Neuron (in vitro differentiated cells): Measurements from ENCODE around the gene TNPO1.
A peak's percentile ranks its signal among the peaks of the same experiment; 100 is the strongest.

Experiments
- H2AFZ ChIP-seq: one replicate; pipeline ENCODE4 v1.6.1; 2013; ENCODE audit warnings: low read depth, mild to moderate bottlenecking, inconsistent platforms, low read length, moderate library complexity
- H3K27me3 ChIP-seq: one replicate; pipeline ENCODE4 v1.6.1; 2013; ENCODE audit warnings: low read length; ENCODE audit not compliant: insufficient read depth
- H3K36me3 ChIP-seq: one replicate; pipeline ENCODE4 v1.6.1; 2013; ENCODE audit warnings: low read length; ENCODE audit not compliant: insufficient read depth
- H3K4me1 ChIP-seq: one replicate; pipeline ENCODE4 v1.6.1; 2013; ENCODE audit warnings: low read length; ENCODE audit not compliant: insufficient read depth
- H3K4me3 ChIP-seq: 2 replicates; pipeline ENCODE4 v1.5.1; 2013; ENCODE audit warnings: mild to moderate bottlenecking, low read length, moderate library complexity
- H3K9me3 ChIP-seq: one replicate; pipeline ENCODE4 v1.6.1; 2013; ENCODE audit warnings: low read length

The TNPO1 gene

DNA sequence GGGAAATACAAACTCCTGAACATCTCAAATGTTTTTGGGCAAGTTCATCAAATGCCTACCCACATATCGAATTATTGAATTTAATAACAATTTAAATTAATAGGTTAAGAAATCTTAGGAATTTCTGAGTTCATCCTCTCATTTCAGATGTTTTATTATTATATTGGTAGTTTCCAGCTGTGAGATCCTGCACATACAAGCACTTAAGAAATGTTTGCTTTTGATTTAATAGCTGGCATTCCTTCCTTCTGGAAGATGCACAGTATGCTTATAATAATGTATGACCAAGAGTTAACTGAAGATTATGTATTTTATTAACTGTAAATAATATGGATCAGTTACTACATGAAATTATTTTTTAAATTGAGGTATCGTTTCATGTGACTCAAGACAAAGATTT lies 13.9 kb downstream of the TNPO1 start:
- Histone ChIP-seq H3K4me1 (no peaks in the 10 kb centered on the region), H3K4me3 (no peak overlapping the region), H3K36me3 (peaks cover 10% of the 10 kb centered on the region), H2AFZ (no peak overlapping the region), H3K9me3 (peaks cover 5% of the 10 kb centered on the region), H3K27me3 (no peaks in the 10 kb centered on the region)

DNA sequence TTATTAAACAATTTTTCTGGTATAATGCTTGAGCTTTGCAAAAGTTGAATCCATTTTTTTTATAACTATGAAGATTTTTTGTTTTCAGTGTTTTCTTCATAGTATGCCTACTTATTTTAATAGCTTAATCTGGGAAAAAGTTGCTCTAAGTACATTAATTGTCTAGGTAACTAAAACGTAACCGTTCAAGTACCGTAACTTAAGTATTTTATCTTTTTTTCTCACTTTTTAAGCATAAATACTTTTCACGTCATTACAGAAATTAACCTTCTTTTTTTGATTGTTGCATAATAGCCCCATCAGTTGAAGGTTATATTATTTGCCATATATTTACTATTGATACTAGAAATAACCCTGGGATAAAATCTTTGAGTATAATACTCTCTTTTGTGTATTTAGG lies 15.2 kb downstream of the TNPO1 start:
- H3K27me3 ChIP-seq, result no peaks in the 10 kb centered on the region
- H3K36me3 ChIP-seq, result peaks cover 2% of the 10 kb centered on the region
- H3K4me3 ChIP-seq, result no peak overlapping the region
- H2AFZ ChIP-seq, result no peak overlapping the region
- no peaks in the 10 kb centered on the region for H3K9me3 ChIP-seq
- H3K4me1 ChIP-seq, result no peaks in the 10 kb centered on the region

DNA sequence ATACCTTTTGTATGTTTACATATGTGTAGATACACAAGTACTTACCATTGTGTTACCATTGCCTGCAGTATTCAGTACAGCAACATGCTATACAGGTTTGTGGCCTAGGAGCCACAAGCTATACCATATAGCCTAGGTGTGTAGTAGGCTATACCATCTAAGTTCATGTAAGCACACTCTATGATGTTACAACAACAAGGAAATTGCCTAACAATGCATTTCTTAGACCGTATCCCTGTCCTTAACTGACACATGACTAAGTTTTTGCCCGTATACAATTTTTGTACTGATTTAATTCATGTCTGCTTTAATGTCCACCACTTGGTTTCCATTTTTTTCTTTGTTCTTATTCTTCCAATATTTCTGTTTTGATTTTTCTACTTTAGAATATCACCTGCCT lies 18.5 kb downstream of the TNPO1 start:
- Histone ChIP-seq H3K9me3 (no peaks in the 10 kb centered on the region), H3K36me3 (no peaks in the 10 kb centered on the region), H2AFZ (no peak overlapping the region), H3K4me3 (no peak overlapping the region), H3K4me1 (no peaks in the 10 kb centered on the region), H3K27me3 (no peaks in the 10 kb centered on the region)

DNA sequence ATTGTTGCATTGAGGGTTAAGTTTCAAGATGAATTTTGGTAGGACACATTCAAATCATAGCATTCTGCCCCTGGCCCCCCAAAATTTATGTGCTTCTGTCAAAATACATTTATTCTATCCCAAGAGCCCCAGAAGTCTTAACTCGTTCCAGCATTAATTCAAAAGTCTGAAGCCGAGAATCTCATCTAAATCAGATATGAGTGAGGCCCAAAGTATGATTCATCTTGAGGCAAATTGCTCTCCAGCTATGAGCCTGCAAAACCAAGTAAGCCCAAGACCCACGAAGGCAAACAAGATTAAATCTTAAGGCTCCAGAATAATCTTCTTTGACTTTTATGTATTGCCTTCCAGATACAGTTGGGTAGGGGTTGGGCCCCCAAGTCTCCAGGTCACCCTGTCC lies 19.2 kb downstream of the TNPO1 start:
- Histone ChIP-seq H2AFZ (no peak overlapping the region), H3K4me1 (no peaks in the 10 kb centered on the region), H3K36me3 (no peaks in the 10 kb centered on the region), H3K9me3 (no peaks in the 10 kb centered on the region), H3K27me3 (no peaks in the 10 kb centered on the region), H3K4me3 (no peak overlapping the region)

DNA sequence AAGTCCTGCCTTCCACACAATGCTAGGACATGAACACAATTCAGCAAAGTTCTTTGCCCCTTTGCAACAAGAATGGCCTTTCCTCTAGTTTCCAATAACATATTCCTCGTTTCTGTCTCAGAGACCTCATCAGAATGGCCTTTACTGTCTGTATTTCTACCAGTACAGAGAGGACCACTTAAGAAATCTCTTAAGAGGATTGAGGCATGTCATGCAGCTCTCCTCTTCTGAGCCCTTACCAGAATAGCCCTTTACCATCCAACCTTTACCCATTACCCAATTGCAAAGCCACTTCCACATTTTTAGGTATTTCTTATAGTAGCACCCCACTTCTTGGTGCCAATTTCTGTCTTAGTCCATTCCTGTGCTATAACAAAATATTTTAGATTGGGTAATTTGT lies 20.3 kb downstream of the TNPO1 start:
- no peaks in the 10 kb centered on the region for H3K36me3 ChIP-seq

DNA sequence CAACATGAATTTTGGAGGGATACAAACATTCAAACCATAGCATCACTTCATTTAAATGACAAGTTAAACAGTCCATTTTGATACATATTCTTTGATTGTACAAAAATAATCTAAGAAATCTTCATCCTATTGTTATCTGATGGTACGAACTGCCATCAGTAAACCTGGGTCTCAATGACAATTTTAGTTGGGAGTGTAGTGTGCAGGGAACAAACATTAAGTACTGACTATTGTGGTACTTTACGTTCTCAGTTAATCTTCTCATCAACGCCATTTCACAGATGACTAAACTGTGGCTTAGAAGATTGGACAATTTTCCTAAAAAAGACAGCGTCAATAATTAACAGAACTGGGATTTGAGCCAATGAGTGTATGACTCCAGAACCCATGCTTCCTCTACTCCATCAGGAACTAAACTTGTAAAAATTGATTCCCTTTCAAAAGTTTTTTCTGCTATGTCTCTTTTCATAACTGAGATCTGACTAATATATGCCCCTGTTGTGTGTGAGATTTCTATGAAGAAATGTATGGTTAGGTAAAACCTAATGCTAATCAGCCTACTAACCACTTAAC lies 21.1 kb downstream of the TNPO1 start:
- no peaks in the 10 kb centered on the region for H3K36me3 ChIP-seq
- no peaks in the 10 kb centered on the region for H3K4me1 ChIP-seq
- no peak overlapping the region for H3K4me3 ChIP-seq
- H2AFZ ChIP-seq, result no peak overlapping the region
- H3K9me3 ChIP-seq, result no peaks in the 10 kb centered on the region
- no peaks in the 10 kb centered on the region for H3K27me3 ChIP-seq

More for the DNA sequence above, 20.3 kb downstream of the TNPO1 start:
- Histone ChIP-seq H3K4me3 (no peak overlapping the region), H3K9me3 (no peaks in the 10 kb centered on the region), H2AFZ (no peak overlapping the region), H3K27me3 (no peaks in the 10 kb centered on the region), H3K4me1 (no peaks in the 10 kb centered on the region)

DNA sequence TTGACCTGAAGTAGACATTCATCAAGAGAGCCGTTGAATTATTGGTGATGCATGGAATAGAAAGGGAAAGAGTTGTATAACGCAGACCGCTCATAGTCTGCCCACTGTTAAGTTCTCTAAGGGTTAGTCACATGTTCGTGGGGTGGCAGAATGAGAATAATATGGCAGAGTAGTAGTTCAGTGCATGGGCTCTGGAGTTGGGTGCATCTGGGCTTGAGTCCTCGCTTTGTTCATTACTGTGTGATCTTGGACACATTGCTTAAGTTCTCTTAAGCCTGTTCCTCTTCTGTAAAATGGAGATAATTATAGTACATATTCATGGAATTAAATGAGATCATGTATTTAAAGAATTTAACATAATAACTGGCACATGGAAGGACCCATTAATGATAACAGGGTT lies 23.6 kb downstream of the TNPO1 start:
- H3K4me1 ChIP-seq, result no peaks in the 10 kb centered on the region
- no peaks in the 10 kb centered on the region for H3K27me3 ChIP-seq
- no peaks in the 10 kb centered on the region for H3K9me3 ChIP-seq
- no peaks in the 10 kb centered on the region for H3K36me3 ChIP-seq
- H2AFZ ChIP-seq, result no peak overlapping the region
- H3K4me3 ChIP-seq, result no peak overlapping the region

DNA sequence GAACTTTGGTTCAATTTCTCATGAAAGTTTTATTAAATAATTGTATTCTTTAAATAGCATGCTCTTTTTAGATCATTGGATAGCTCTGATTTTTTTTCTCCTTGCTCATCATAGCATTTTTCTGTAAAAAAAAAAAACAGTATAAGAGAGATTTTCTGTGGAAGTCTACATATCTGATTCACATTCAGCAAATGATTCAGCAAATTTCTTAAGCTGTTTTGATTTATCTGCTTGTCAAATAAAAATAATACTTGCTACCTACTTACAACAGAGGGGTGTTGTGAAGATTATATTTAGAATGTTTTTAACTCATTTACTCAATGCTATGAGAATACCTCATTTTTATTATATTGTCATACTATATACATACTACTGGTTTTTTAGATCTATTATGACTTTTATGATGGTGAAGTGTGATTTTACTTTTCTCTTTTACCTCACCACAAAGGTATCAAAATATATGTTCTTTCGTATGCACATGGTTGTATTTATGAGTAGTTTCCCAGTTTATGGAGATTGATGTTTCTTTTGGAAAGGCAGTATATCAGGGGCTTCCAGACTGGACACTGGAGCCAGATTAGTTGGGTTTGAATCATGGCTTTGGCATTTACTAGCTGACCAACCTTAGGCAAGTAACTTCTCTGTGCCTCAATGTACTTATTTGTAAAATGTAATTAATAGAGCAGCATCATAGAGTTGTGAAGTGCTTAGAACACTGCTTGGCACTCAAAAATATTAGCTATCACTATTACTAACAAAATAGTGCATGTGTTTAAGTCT lies 25.5 kb downstream of the TNPO1 start:
- Histone ChIP-seq H3K27me3 (no peaks in the 10 kb centered on the region), H2AFZ (no peak overlapping the region), H3K4me3 (no peak overlapping the region), H3K36me3 (no peaks in the 10 kb centered on the region), H3K4me1 (no peaks in the 10 kb centered on the region), H3K9me3 (no peaks in the 10 kb centered on the region)

DNA sequence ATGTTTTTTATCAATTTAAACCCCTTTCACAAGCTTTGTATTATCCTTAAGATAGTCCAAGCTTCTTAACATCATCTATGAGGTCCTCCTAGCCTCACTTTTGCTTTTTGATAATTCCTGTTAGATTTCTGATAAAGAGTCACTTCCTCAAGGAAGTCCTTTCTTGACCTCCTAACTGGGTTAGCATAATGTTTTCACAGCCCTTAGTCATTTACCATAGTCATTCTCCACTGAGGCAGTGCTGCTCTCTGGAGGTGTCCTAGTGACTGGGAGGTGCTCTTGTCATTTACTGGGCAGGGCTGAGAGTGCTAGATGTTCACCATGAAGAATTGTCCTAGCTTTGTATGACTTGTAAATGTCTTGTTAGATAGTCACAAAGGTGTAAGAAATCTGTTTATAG lies 26.4 kb downstream of the TNPO1 start:
- Histone ChIP-seq H3K4me3 (no peak overlapping the region), H3K27me3 (no peaks in the 10 kb centered on the region), H3K9me3 (no peaks in the 10 kb centered on the region), H3K4me1 (peaks cover 2% of the 10 kb centered on the region), H2AFZ (no peak overlapping the region), H3K36me3 (no peaks in the 10 kb centered on the region)

DNA sequence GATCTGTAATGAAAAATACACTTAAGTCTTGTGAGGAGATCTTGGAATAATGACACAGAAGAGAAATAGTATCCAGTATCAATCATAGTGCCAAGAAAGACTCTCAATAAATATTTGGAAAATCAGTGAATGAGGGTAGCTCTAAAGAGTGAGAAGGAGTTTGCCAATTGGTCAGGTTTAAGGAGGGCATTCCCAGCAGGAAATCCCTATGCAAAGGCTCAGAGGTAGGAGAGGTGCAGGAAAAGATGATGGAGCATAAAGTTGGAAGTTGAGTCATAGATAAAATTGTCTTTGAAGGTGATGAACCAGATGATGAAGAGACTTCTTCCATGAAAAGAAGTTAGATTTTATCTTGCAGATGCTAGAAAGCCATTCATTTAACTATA lies 27.8 kb downstream of the TNPO1 start:
- H3K36me3 ChIP-seq, result no peaks in the 10 kb centered on the region
- no peak overlapping the region for H2AFZ ChIP-seq
- H3K9me3 ChIP-seq, result no peaks in the 10 kb centered on the region
- peaks cover 4% of the 10 kb centered on the region for H3K4me1 ChIP-seq
- H3K4me3 ChIP-seq, result no peak overlapping the region
- no peaks in the 10 kb centered on the region for H3K27me3 ChIP-seq

DNA sequence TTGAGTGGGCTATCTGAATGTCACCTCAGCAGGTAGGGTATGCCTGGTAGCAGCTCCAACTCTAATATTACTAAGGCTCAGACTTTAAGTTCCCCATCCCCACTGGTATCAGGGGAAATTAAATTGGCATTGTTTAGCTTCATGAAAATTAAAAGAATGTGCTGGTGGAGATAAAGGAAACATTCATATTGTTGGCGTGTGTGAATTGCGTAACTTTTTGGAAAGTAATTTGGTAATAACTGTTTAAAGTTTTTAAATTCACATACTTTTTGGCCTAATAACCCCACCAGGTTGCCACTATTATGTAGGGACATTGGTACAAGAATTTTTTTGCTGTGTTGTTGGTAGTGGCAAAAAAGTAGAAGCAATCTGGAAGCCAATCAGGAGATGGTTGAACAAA lies 29.4 kb downstream of the TNPO1 start:
- peaks cover 17% of the 10 kb centered on the region for H3K4me1 ChIP-seq
- H3K9me3 ChIP-seq, result no peaks in the 10 kb centered on the region
- no peak overlapping the region for H3K4me3 ChIP-seq
- H2AFZ ChIP-seq, result no peak overlapping the region
- H3K27me3 ChIP-seq, result no peaks in the 10 kb centered on the region
- peaks cover 4% of the 10 kb centered on the region for H3K36me3 ChIP-seq

DNA sequence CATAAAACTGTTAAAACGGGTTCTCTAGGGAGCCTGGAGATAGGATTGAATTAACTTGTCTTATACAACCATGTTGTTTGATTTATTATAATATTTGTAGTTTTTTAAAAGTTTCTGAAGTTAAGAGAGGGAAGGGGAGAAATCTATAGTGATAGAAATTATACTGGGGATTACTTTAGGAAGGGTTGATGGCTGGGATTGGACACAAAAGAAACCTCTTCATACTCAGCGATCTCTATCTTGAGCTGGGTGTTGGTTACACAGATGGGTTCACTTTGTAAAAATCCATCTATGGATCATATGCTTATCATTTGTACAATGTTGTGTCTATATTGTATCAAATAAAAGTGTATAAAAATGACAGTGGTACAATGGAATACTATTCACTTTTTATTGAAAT lies 30.0 kb downstream of the TNPO1 start:
- peaks cover 7% of the 10 kb centered on the region for H3K36me3 ChIP-seq
- no peaks in the 10 kb centered on the region for H3K9me3 ChIP-seq
- no peaks in the 10 kb centered on the region for H3K27me3 ChIP-seq
- no peak overlapping the region for H2AFZ ChIP-seq
- H3K4me1 ChIP-seq, result peaks cover 23% of the 10 kb centered on the region
- H3K4me3 ChIP-seq, result no peak overlapping the region

DNA sequence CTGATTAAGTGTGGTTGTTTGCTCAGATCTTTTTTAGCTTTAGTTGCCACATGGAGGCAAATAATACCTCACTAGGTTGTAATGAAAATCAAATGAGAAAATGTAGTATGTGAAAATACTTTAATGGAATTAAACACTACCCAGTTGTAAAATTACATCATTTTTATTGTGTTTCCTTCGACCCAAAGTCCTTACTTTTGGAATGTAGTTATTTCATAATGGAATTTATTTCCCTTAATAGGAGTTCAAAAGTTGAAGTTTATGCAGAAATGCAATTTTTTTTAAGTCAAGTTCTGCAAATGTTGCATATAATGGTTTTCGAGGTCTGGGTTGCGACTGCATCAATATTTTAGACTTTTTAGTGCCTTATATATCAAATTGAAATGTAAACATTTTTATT lies 31.0 kb downstream of the TNPO1 start:
- no peak overlapping the region for H2AFZ ChIP-seq
- H3K36me3 ChIP-seq, result peaks cover 16% of the 10 kb centered on the region
- no peaks in the 10 kb centered on the region for H3K27me3 ChIP-seq
- peak overlapping the region; percentile 94 for H3K4me3 ChIP-seq
- peaks cover 26% of the 10 kb centered on the region for H3K4me1 ChIP-seq
- no peaks in the 10 kb centered on the region for H3K9me3 ChIP-seq

DNA sequence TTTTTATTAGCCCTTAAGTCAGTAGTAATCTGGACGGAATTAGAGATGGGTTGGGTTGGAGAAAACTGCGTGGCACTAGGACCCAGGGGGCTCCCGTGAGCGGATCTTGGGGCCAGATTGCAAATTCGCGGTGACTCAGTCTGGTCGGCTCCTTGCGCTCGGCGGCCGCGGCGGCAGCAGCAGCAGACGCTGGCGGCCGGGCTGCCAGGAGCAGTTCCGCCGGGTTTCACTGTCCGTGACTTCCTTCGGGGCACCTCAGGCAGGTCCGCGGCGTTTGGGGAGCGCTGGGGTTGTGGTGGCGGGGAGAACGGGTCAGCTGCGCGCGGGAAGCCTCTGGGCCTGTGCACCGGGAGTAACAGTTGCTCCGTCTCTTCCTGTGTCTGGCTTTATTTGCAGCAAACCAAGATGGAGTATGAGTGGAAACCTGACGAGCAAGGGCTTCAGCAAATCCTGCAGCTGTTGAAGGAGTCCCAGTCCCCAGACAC lies 31.6 kb downstream of the TNPO1 start:
- Histone ChIP-seq H2AFZ (peak overlapping the region; percentile 12), H3K36me3 (peaks cover 20% of the 10 kb centered on the region), H3K4me1 (peaks cover 26% of the 10 kb centered on the region)

More for the DNA sequence above, 31.6 kb downstream of the TNPO1 start:
- H3K27me3 ChIP-seq, result no peaks in the 10 kb centered on the region
- H3K9me3 ChIP-seq, result no peaks in the 10 kb centered on the region
- H3K4me3 ChIP-seq, result peak overlapping the region; percentile 94
